ENCODE data around the gene CDRT15. TPM values are rescaled to one million over a fixed set of nuclear protein-coding genes. Genes with fewer than 3 reads are reported as not detected.
A peak's percentile ranks its signal among the peaks of the same experiment; 100 is the strongest.

Gene CDRT15
- total and polyA plus RNA-seq, 5 experiments from 2014 or later = 0.62 TPM; not detected in 4

DNA sequence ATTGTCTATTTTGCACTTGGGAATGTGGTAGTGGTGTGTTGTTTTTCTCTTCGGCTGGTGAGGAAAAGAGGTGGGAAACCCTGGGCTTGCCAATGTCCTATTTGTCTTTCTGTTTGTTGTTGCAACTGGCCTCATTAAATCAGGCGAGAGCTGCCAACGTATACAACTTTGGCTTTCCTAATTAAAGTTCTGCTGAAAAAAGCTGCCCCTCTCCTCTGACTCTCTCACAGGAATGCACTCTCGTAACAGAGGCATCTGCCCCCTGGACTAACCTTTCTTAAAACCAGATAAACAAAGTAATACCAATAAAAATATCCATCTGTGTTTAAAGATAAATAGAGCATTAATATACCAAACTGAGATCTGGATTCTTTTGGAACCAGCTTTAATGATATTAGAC, 7.8 kb downstream of the CDRT15 start:
- H3K36me3 Mint-ChIP-seq = peaks cover 0 to 8% (median 3%) of the 10 kb centered on the region in 3 donors
- H3K9me3 Mint-ChIP-seq = peaks cover 0 to 5% (median 0%) of the 10 kb centered on the region in 9 donors
- peaks cover 0 to 2% (median under 1%) of the 10 kb centered on the region in 4 donors for H3K4me1 Mint-ChIP-seq
- no peak for DNase-seq
- no peak overlapping the region for H3K4me3 Mint-ChIP-seq
- H3K27ac Mint-ChIP-seq = peak overlapping the region in 3 of 10 donors; percentile 4 to 66 (median 20)
- POLR2A ChIA-PET = no interaction called here
- ATAC-seq = no peak
- no peaks in the 10 kb centered on the region for H3K27me3 Mint-ChIP-seq

DNA sequence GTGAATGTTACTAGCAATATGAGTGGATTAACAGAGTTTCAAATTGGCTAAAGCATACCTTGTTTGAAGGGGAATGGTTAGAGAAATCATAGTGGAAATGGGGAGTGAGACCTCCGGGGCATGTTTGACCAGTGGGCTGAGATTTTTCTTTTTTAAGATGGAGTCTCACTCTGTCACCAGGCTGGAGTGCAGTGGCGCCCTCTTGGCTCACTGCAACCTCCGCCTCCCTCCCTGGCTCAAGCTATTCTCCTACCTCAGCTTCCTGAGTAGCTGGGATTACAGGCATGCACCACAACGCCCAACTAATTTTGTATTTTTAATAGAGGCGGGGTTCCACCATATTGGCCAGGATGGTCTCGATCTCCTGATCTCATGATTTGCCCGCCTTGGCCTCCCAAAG, 9.6 kb downstream of the CDRT15 start:
- DNase-seq (no peak), ATAC-seq (no peak)
- Mint-ChIP-seq H3K9me3 (peaks cover 0 to 5% (median 0%) of the 10 kb centered on the region in 9 donors), H3K27me3 (no peaks in the 10 kb centered on the region), H3K4me1 (peaks cover 0 to 6% (median 0%) of the 10 kb centered on the region in 4 donors), H3K4me3 (no peak overlapping the region), H3K27ac (no peak overlapping the region), H3K36me3 (peaks cover 0 to 8% (median 3%) of the 10 kb centered on the region in 3 donors)
- POLR2A ChIA-PET = no interaction called here

DNA sequence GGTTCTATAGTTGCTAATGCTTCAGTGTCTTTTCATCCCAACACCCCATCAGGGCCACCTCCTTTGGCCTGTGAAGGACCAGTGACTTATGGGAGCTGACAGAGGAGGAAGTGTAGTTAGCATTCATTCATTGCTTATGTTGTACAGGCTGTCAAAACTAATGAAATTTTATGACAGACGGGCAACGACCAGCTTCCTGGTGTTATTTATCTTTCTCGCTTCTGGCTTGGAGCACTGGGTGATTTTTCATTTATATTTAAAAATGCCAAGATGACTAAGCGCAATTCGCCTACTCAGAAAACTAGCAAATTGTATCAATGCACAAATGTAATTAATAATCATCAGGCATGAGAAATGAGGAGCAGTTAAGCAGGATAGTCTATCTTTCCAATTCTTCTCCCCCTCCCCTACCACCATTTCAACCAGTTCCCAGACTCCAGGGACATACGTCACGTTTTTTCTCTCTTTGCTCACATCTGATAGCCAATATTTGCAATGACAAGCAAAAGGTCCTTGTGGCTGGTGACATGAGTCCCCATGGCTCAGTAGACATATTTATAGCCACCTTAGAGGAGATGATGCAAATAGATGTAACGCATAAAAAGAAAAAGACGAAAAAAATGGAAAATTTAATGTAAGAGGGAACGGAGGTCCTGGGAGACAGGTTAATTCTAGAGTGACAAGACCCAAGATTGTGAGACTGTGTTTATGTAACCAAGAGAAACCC, 11.2 kb downstream of the CDRT15 start:
- H3K4me3 Mint-ChIP-seq = no peak overlapping the region
- no peak for DNase-seq
- ATAC-seq = no peak
- H3K27ac Mint-ChIP-seq = peak overlapping the region in 1 of 10 donors; percentile 15
- peaks cover 0 to 6% (median 0%) of the 10 kb centered on the region in 4 donors for H3K4me1 Mint-ChIP-seq
- POLR2A ChIA-PET = no interaction called here
- no peaks in the 10 kb centered on the region for H3K27me3 Mint-ChIP-seq
- no peaks in the 10 kb centered on the region for H3K9me3 Mint-ChIP-seq
- H3K36me3 Mint-ChIP-seq = peaks cover 0 to 5% (median 0%) of the 10 kb centered on the region in 3 donors

DNA sequence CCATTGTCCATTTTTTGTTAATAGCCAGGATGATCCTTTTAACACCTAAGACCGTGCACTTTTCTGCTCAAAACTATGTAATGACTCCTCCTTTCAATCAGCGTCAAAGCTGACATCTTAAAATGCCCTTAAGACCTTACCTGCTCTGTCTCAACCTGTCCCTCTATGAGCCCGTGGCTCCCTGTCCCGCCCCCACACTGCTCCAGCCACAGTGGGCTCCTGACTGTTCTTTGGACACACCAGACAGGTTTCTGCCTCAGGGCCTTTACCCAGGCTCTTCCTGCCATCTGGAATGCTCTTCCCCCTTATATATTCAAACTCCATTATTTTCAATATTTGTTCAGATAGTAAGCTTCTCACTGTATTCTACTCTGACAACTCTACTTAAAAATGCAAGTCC, 14.1 kb downstream of the CDRT15 start:
- POLR2A ChIA-PET = no interaction called here
- peak overlapping the region in 2 of 10 donors; percentile 3 to 12 for H3K27ac Mint-ChIP-seq
- H3K4me3 Mint-ChIP-seq = no peak overlapping the region
- DNase-seq (no peak), ATAC-seq (no peak)
- no peaks in the 10 kb centered on the region for H3K9me3 Mint-ChIP-seq
- no peaks in the 10 kb centered on the region for H3K27me3 Mint-ChIP-seq
- peaks cover 0 to 6% (median 0%) of the 10 kb centered on the region in 4 donors for H3K4me1 Mint-ChIP-seq
- H3K36me3 Mint-ChIP-seq = peaks cover 0 to 5% (median 0%) of the 10 kb centered on the region in 3 donors

DNA sequence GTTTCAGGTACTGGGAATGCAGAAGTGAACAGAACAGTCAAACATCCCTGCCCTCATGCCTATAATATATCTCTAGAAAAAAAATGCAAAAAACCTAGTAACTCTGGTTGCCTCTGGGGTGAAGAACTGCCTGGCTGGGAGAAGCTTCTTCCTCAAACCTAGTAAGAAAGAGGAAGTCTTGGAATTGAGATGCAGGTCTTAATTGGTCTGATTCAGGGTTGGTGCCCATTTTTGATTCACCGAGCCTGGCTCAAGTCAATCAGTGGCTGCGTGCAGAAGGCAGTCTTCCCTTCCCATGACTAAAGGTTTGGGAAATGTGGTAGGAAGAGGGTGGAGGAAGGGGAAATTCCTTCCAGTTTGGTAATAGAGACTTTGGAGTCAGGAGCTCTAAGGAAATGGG, 22.4 kb downstream of the CDRT15 start:
- H3K27me3 Mint-ChIP-seq = no peaks in the 10 kb centered on the region
- ATAC-seq (no peak), DNase-seq (no peak)
- H3K27ac Mint-ChIP-seq = peak overlapping the region in 1 of 10 donors; percentile 21
- peaks cover 7 to 29% (median 18%) of the 10 kb centered on the region in 4 donors for H3K4me1 Mint-ChIP-seq
- POLR2A ChIA-PET = no interaction called here
- no peaks in the 10 kb centered on the region for H3K9me3 Mint-ChIP-seq
- no peak overlapping the region for H3K4me3 Mint-ChIP-seq
- peaks cover 0 to 25% (median 17%) of the 10 kb centered on the region in 3 donors for H3K36me3 Mint-ChIP-seq

DNA sequence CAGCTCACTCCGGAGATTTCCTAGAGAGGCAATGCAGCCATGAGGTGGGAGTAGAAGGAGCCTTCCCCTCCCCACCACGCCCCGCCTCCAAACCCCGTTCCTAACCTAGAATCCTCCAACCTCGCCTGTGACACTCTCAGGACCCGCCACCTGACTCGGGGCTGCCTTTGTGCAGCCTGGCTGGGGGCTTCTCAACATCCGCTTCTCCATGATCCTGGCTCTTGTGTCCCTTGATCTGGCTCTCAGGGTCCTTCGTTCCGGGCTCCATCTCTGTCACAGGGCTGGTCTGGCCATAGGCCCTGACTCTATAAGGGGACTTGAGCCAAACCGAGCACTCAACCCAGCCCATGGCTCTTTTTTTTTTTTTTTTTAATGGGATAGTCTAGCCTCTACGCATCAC, 24.3 kb downstream of the CDRT15 start:
- Mint-ChIP-seq H3K36me3 (peaks cover 0 to 33% (median 15%) of the 10 kb centered on the region in 3 donors), H3K4me3 (peak overlapping the region in 1 of 10 donors; percentile 1), H3K27ac (peak overlapping the region in 2 of 10 donors; percentile 21 to 52), H3K27me3 (no peaks in the 10 kb centered on the region), H3K4me1 (peaks cover 10 to 32% (median 23%) of the 10 kb centered on the region in 4 donors), H3K9me3 (no peaks in the 10 kb centered on the region)
- POLR2A ChIA-PET = interaction anchor here (0.7 to 0.9 kb wide), 2 partner anchors 88 to 89 kb away, joined by 3 read pairs; partner anchors contain the start of gene HS3ST3B1
- no peak for DNase-seq
- no peak for ATAC-seq

DNA sequence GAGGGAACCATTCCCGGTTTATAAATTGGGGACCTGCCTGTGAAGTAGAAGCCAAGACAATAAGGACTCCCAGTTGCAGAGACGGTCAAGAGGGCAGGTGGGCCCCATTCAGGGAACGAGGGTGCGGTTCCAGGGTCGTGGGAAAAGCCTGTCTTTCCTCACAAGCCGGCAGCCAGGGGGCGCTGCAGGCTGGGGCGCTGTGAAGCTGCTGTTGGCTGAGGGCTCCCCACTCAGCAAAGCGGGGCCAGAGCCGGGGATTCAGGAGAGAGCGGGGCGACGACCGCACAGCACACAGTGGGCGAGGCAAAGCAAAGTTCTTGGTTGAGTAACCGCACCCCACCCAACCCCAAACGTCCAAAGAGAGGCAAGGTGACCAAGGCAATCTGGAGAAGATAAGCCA, 24.9 kb downstream of the CDRT15 start:
- peak overlapping the region in 3 of 10 donors; percentile 10 to 64 (median 49) for H3K4me3 Mint-ChIP-seq
- DNase-seq (peak in 7 of 10 donors; percentile 31 to 79 (median 54)), ATAC-seq (peak; percentile 62 to 73)
- H3K27me3 Mint-ChIP-seq = no peaks in the 10 kb centered on the region
- H3K4me1 Mint-ChIP-seq = peaks cover 12 to 38% (median 26%) of the 10 kb centered on the region in 4 donors
- peaks cover 0 to 35% (median 15%) of the 10 kb centered on the region in 3 donors for H3K36me3 Mint-ChIP-seq
- no peaks in the 10 kb centered on the region for H3K9me3 Mint-ChIP-seq
- POLR2A ChIA-PET = interaction anchor here (0.6 to 0.9 kb wide), 2 partner anchors 89 to 193 kb away, joined by 3 read pairs; partner anchors contain the start of gene HS3ST3B1
- H3K27ac Mint-ChIP-seq = peak overlapping the region in 6 of 10 donors; percentile 24 to 68 (median 40)

DNA sequence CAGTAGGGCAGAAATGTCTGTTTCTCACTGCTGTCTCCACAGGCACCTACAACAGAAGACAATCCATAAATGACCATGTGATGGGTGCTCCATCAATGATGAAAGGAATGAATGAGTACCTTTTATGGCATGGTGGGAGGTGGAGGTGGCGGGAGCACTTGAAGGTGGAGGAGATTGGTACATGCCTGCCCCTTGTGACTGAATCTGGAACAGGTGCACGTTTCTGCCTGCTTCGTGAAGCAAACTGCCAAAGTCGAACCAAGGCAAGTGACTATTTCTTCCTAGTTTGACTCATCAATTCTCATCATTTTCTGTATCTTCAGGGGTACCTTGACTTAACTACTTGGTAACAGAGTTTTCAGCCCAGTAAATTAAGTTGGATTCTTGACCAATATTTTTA, 25.4 kb downstream of the CDRT15 start:
- peaks cover 14 to 44% (median 29%) of the 10 kb centered on the region in 4 donors for H3K4me1 Mint-ChIP-seq
- H3K27me3 Mint-ChIP-seq = no peaks in the 10 kb centered on the region
- H3K4me3 Mint-ChIP-seq = peak overlapping the region in 1 of 10 donors; percentile 4
- ATAC-seq (no peak), DNase-seq (no peak)
- POLR2A ChIA-PET = interaction anchor here (0.9 kb wide), 1 partner anchor 90 kb away, joined by 3 read pairs; the partner anchor contains the start of gene HS3ST3B1
- peaks cover 0 to 33% (median 15%) of the 10 kb centered on the region in 3 donors for H3K36me3 Mint-ChIP-seq
- no peaks in the 10 kb centered on the region for H3K9me3 Mint-ChIP-seq
- peak overlapping the region in 2 of 10 donors; percentile 14 to 68 for H3K27ac Mint-ChIP-seq

DNA sequence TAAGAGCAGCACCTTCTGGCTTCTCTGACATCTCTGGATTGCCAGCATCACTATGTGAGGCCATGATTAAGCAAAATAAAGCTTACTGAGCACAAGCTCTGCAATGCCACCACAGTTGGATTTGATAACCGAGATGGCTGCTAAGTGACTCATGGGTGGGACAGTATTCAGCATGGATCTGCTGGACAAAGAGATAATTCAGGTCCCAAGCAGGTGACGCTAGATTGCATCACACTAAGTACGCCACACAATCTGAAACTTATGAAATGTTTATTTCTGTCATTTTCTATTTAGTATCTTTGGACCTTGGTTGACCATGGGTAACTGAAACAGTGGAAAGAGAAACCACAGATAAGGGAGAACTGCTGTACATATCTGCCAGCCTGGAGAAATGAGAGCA, 27.4 kb downstream of the CDRT15 start:
- ATAC-seq = no peak
- Mint-ChIP-seq H3K27me3 (no peaks in the 10 kb centered on the region), H3K27ac (peak overlapping the region in 3 of 10 donors; percentile 38 to 90 (median 50)), H3K4me1 (peaks cover 35 to 64% (median 45%) of the 10 kb centered on the region in 4 donors), H3K4me3 (no peak overlapping the region), H3K9me3 (peaks cover 0 to 2% (median 0%) of the 10 kb centered on the region in 9 donors), H3K36me3 (peaks cover 0 to 33% (median 15%) of the 10 kb centered on the region in 3 donors)
- POLR2A ChIA-PET = interaction anchor here (1.2 kb wide), 1 partner anchor 10 kb away, joined by 3 read pairs; no protein-coding TSS in a partner anchor
- no peak for DNase-seq

DNA sequence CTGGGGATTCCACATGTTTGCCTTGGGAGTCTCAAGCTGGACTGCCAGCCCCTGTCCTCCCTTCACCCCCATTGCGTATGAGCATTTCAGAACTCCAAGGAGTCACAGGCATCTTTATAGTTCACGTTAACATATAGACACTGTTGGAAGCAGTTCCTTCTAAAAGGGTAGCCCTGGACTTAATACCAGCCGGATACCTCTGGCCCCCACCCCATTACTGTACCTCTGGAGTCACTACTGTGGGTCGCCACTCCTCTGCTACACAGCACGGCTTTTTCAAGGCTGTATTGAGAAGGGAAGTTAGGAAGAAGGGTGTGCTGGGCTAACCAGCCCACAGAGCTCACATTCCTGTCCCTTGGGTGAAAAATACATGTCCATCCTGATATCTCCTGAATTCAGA, 28.9 kb downstream of the CDRT15 start:
- Mint-ChIP-seq H3K36me3 (peaks cover 0 to 33% (median 15%) of the 10 kb centered on the region in 3 donors), H3K4me3 (no peak overlapping the region), H3K9me3 (peaks cover 0 to 2% (median 0%) of the 10 kb centered on the region in 9 donors), H3K27ac (peak overlapping the region in 7 of 10 donors; percentile 29 to 92 (median 73)), H3K4me1 (peaks cover 40 to 69% (median 56%) of the 10 kb centered on the region in 4 donors), H3K27me3 (no peaks in the 10 kb centered on the region)
- POLR2A ChIA-PET = no interaction called here
- DNase-seq (no peak), ATAC-seq (no peak)

DNA sequence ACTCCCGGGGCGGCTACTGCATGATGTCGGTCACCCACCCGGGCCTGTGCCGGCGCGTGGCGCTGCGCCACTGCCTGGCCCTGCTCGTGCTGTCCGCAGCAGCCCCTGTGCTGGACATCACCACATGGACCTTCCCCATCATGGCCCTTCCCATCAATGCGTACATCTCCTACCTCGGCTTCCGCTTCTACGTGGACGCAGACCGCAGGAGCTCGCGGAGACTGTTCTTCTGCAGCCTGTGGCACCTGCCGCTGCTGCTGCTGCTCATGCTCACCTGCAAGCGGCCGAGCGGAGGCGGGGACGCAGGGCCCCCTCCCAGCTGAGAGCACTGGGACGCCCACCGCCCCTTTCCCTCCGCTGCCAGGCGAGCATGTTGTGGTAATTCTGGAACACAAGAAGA, 29.8 kb downstream of the CDRT15 start:
- DNase-seq = no peak
- H3K27me3 Mint-ChIP-seq = no peaks in the 10 kb centered on the region
- H3K9me3 Mint-ChIP-seq = peaks cover 0 to 2% (median 0%) of the 10 kb centered on the region in 9 donors
- peaks cover 45 to 71% (median 63%) of the 10 kb centered on the region in 4 donors for H3K4me1 Mint-ChIP-seq
- H3K4me3 Mint-ChIP-seq = no peak overlapping the region
- no peak for ATAC-seq
- peaks cover 0 to 30% (median 15%) of the 10 kb centered on the region in 3 donors for H3K36me3 Mint-ChIP-seq
- peak overlapping the region in 4 of 10 donors; percentile 86 to 100 (median 94) for H3K27ac Mint-ChIP-seq
- POLR2A ChIA-PET = interaction anchor here (1.3 to 2.0 kb wide), 2 partner anchors 95 to 138 kb away, joined by 3 to 13 read pairs; partner anchors contain the start of genes COX10 and HS3ST3B1

DNA sequence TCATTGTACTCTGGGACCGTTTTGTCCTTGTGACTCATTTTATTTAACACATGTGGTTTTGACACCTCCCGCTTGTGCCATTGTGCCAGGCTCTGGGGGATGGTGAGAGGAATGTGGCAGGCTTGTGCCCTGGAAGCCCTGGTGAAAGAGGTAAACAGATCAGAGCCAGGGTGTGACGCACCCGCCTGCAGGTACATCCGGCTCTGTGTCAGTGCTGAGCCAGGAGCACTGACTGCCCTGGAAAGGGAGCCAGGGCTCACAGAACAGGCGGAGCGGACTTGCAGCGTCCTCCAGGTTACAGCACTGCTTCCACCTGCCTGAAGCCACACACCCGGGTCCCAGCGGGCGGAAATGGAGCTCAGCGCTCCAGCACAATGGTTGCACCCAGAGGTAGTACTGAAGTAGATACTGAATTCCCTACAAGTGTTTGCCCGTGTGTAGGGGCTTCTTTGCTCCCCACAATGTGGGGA, 30.6 kb downstream of the CDRT15 start:
- Mint-ChIP-seq H3K27ac (peak overlapping the region; percentile 74 to 100 (median 90)), H3K9me3 (peaks cover 0 to 2% (median 0%) of the 10 kb centered on the region in 9 donors)

More for the DNA sequence above, 30.6 kb downstream of the CDRT15 start:
- Mint-ChIP-seq H3K27me3 (no peaks in the 10 kb centered on the region), H3K4me1 (peaks cover 45 to 70% (median 63%) of the 10 kb centered on the region in 4 donors), H3K36me3 (peaks cover 0 to 27% (median 11%) of the 10 kb centered on the region in 3 donors), H3K4me3 (peak overlapping the region in 9 of 10 donors; percentile 50 to 83 (median 65))
- DNase-seq = peak in 7 of 10 donors; percentile 29 to 79 (median 35)
- ATAC-seq = peak; percentile 13 to 22
- POLR2A ChIA-PET = interaction anchor here (1.3 to 2.0 kb wide), 2 partner anchors 96 to 137 kb away, joined by 3 to 13 read pairs; partner anchors contain the start of genes COX10 and HS3ST3B1
